Body of pancreas (tissue), 4 donors: Measurements from ENCODE around the gene FAM162A.

Source experiments
- POLR2A ChIP-seq, 3 donors: fragments of 450-650 bp; IDR thresholded peaks; one replicate each; pipeline ENCODE4 v1.6.1; 2016; ENCODE audit warnings: antibody characterized with exemption in 3 of 3, mild to moderate bottlenecking in 2 of 3
- TF ChIP-seq, protein P1 (sequence below), 7 experiments: fragments of 450-650 bp in 4 of 7; fragments of 200-600 bp in 3 of 7; sonication (generic) in 3 of 7; IDR thresholded peaks; one replicate each; pipeline ENCODE4 v1.5.1; 2016 to 2019; ENCODE audit warnings: antibody characterized with exemption in 7 of 7

GRCh38 chr3:122416966-122417365 is 33.0 kb downstream of the FAM162A start:
- TF ChIP-seq, protein P1, sequence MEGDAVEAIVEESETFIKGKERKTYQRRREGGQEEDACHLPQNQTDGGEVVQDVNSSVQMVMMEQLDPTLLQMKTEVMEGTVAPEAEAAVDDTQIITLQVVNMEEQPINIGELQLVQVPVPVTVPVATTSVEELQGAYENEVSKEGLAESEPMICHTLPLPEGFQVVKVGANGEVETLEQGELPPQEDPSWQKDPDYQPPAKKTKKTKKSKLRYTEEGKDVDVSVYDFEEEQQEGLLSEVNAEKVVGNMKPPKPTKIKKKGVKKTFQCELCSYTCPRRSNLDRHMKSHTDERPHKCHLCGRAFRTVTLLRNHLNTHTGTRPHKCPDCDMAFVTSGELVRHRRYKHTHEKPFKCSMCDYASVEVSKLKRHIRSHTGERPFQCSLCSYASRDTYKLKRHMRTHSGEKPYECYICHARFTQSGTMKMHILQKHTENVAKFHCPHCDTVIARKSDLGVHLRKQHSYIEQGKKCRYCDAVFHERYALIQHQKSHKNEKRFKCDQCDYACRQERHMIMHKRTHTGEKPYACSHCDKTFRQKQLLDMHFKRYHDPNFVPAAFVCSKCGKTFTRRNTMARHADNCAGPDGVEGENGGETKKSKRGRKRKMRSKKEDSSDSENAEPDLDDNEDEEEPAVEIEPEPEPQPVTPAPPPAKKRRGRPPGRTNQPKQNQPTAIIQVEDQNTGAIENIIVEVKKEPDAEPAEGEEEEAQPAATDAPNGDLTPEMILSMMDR (IDR thresholded peaks at IDR 0.05) = peak in 2 of 7 experiments; percentile 0 to 11
- TF ChIP-seq POLR2A (IDR thresholded peaks at IDR 0.05) = peak in 1 of 3 donors; percentile 3
